Trophoblast cell (in vitro differentiated cells and primary cell): ENCODE data around the gene FGGY.
A peak's percentile ranks its signal among the peaks of the same experiment; 100 is the strongest.

Experiments
- DNase-seq, 2 donors: peaks; one replicate each; pipeline ENCODE4 v3.0.0-alpha.2; 2016
- H2AFZ ChIP-seq: 2 replicates; pipeline ENCODE4 v1.6.1; 2013; ENCODE audit warnings: low read length, moderate library complexity, mild to moderate bottlenecking; ENCODE audit not compliant: insufficient read depth, poor library complexity
- H2AK5ac ChIP-seq: 2 replicates; pipeline ENCODE4 v1.6.1; 2013; ENCODE audit warnings: mild to moderate bottlenecking, low read length
- H2BK120ac ChIP-seq: 2 replicates; pipeline ENCODE4 v1.6.1; 2013; ENCODE audit warnings: low read length, mild to moderate bottlenecking, moderate library complexity; ENCODE audit not compliant: insufficient read depth, poor library complexity
- H2BK12ac ChIP-seq: 2 replicates; pipeline ENCODE4 v1.6.1; 2013; ENCODE audit warnings: mild to moderate bottlenecking, low read length, moderate library complexity
- H2BK5ac ChIP-seq: 2 replicates; pipeline ENCODE4 v1.6.1; 2013; ENCODE audit warnings: low read length, low read depth, moderate library complexity, mild to moderate bottlenecking; ENCODE audit not compliant: poor library complexity
- H3K14ac ChIP-seq: 2 replicates; pipeline ENCODE4 v1.6.1; 2013; ENCODE audit warnings: mild to moderate bottlenecking, low read length
- H3K18ac ChIP-seq: 2 replicates; pipeline ENCODE4 v1.6.1; 2013; ENCODE audit warnings: mild to moderate bottlenecking, low read length
- H3K23ac ChIP-seq: 2 replicates; pipeline ENCODE4 v1.6.1; 2013; ENCODE audit warnings: low read length
- H3K27ac ChIP-seq: 2 replicates; pipeline ENCODE4 v1.5.1; 2013; ENCODE audit warnings: low read depth, mild to moderate bottlenecking, inconsistent platforms, low read length, moderate library complexity
- H3K27me3 ChIP-seq: 2 replicates; pipeline ENCODE4 v1.6.1; 2013; ENCODE audit warnings: inconsistent platforms, mild to moderate bottlenecking, low read length, moderate library complexity; ENCODE audit not compliant: insufficient read depth
- H3K36me3 ChIP-seq, 2 experiments: 1 replicate in 1 of 2; 2 replicates in 1 of 2; pipeline ENCODE4 v1.6.1; 2013; ENCODE audit warnings: low read length in 2 of 2, mild to moderate bottlenecking in 2 of 2, moderate library complexity in 1 of 2; ENCODE audit not compliant: insufficient read depth in 2 of 2, control insufficient read depth in 1 of 2
- H3K4ac ChIP-seq: 2 replicates; pipeline ENCODE4 v1.6.1; 2013; ENCODE audit warnings: low read depth, mild to moderate bottlenecking, low read length, moderate library complexity
- H3K4me1 ChIP-seq, 2 experiments: 1 replicate in 1 of 2; 2 replicates in 1 of 2; pipeline ENCODE4 v1.6.1; 2013; ENCODE audit warnings: low read length in 2 of 2, mild to moderate bottlenecking in 2 of 2, moderate library complexity in 1 of 2; ENCODE audit not compliant: insufficient read depth in 2 of 2, control insufficient read depth in 1 of 2
- H3K4me2 ChIP-seq: 2 replicates; pipeline ENCODE4 v1.6.1; 2013; ENCODE audit warnings: inconsistent platforms, mild to moderate bottlenecking, low read length, moderate library complexity
- H3K4me3 ChIP-seq: 2 replicates; pipeline ENCODE4 v1.5.1; 2013; ENCODE audit warnings: mild to moderate bottlenecking, low read depth, low read length, inconsistent platforms
- H3K79me1 ChIP-seq: one replicate; pipeline ENCODE4 v1.6.1; 2013; ENCODE audit warnings: low read length
- H3K79me2 ChIP-seq: 2 replicates; pipeline ENCODE4 v1.6.1; 2013; ENCODE audit warnings: low read length, mild to moderate bottlenecking; ENCODE audit not compliant: control insufficient read depth, insufficient read depth, poor library complexity
- H3K9ac ChIP-seq: 2 replicates; pipeline ENCODE4 v1.6.1; 2013; ENCODE audit warnings: mild to moderate bottlenecking, low read length
- H3K9me3 ChIP-seq: 2 replicates; pipeline ENCODE4 v1.6.1; 2013; ENCODE audit warnings: low read depth, mild to moderate bottlenecking, control low read depth, inconsistent platforms, low read length; ENCODE audit not compliant: insufficient read depth
- H4K12ac ChIP-seq: 2 replicates; pipeline ENCODE4 v1.6.1; 2013; ENCODE audit warnings: low read depth, mild to moderate bottlenecking, low read length, moderate library complexity
- H4K8ac ChIP-seq: 2 replicates; pipeline ENCODE4 v1.6.1; 2013; ENCODE audit warnings: low read depth, mild to moderate bottlenecking, low read length, moderate library complexity
- H4K91ac ChIP-seq: one replicate; pipeline ENCODE4 v1.6.1; 2013; ENCODE audit warnings: low read depth, mild to moderate bottlenecking, low read length, moderate library complexity
- WGBS: extraction: QIAGEN DNeasy Blood & Tissue Kit; methylation state at CpG from one replicate; pipeline ENCODE4 v1.1.7; 2013; ENCODE audit warnings: missing lambda C conversion rate; ENCODE audit not compliant: insufficient read length, insufficient coverage; ENCODE audit errors: extremely low coverage; 5-methylcytosine and 5-hydroxymethylcytosine counted together

The FGGY gene

DNA sequence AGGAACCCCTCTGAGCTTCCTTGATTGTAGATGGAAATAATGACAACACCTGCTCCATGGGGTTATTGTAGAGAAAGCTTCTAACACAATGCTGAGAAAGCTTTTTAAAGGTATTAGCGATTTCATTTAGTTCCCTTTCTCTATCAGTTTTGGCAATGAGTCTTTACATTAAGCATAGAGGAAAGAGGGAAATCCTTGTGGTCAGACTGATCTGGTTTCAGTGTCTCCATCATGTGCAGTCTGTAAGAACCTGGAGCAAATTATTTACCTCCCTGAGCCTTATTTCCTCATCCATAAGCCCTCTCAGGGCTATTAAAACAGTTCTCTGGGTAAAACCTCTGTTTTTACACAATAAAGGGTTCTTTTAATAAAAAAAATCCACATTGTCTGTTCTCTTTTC is 87.5 kb downstream of the FGGY start:
- Histone ChIP-seq H3K4ac (no peak overlapping the region), H3K14ac (no peak overlapping the region), H4K8ac (no peak overlapping the region), H3K18ac (no peak overlapping the region), H3K79me1 (no peaks in the 10 kb centered on the region), H3K4me2 (no peak overlapping the region), H2BK12ac (no peak overlapping the region), H3K9me3 (no peaks in the 10 kb centered on the region), H3K23ac (no peak overlapping the region), H3K4me1 (peaks cover 0 to 2% of the 10 kb centered on the region in 2 experiments), H3K79me2 (no peaks in the 10 kb centered on the region), H3K36me3 (no peaks in the 10 kb centered on the region), H2AK5ac (no peak overlapping the region), H4K91ac (no peak overlapping the region), H4K12ac (no peak overlapping the region), H3K4me3 (no peak overlapping the region), H3K9ac (no peak overlapping the region), H2BK5ac (no peak overlapping the region), H3K27ac (no peak overlapping the region), H3K27me3 (no peaks in the 10 kb centered on the region), H2BK120ac (no peak overlapping the region), H2AFZ (no peak overlapping the region)
- DNase-seq = no peak
- no CpG with 5 or more reads among the region's 1 CpG for WGBS

DNA sequence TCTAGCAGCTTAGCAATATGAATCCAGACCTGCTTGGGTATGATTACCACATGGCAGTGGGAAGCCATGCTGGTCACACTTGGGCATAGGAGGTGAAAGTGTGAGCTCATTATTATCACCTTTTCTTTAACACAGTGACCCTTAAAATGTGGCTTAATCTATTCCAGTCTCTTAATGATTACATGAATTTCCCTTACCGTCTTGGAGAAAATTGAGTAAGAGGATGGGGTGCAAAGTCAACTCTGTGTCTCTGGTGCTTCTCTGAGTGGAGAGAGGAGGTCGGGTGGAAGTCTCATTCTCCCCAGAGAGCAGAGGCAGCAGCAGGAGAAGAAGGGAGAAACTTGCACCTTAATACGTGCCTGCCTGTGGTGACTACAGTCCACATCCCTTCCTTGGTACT is 91.3 kb downstream of the FGGY start:
- no CpG with 5 or more reads among the region's 3 CpGs for WGBS
- H2BK120ac ChIP-seq = no peak overlapping the region

DNA sequence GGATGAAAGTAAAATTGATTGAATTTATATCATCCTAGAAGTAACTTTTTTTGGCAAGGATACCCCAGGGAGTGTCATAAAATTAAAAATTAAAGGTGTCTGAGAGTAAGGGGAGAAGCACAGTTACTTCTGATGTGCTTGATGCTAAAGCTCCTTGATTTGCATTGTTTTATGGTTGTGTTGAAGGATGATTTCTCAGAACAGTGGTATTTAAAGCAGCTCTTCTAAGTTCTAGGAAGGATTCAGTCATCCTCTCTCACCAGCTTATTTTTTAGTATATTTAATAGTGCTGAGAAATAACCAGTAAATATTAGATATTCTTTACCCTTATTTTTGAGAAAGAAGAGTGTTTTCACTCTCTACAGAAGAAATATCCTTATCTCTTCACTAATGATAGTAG is 93.0 kb downstream of the FGGY start:
- Histone ChIP-seq H2BK12ac (no peak overlapping the region), H3K4me1 (peaks cover 0 to 2% of the 10 kb centered on the region in 2 experiments), H4K8ac (no peak overlapping the region), H3K4ac (no peak overlapping the region), H2BK120ac (no peak overlapping the region), H2AK5ac (no peak overlapping the region), H4K91ac (no peak overlapping the region), H3K79me2 (no peaks in the 10 kb centered on the region), H3K4me2 (no peak overlapping the region), H4K12ac (no peak overlapping the region), H3K18ac (no peak overlapping the region), H3K9ac (no peak overlapping the region), H3K27ac (no peak overlapping the region), H3K14ac (no peak overlapping the region), H3K4me3 (no peak overlapping the region), H3K9me3 (no peaks in the 10 kb centered on the region), H2AFZ (no peak overlapping the region), H3K27me3 (no peaks in the 10 kb centered on the region), H3K79me1 (peaks cover 10% of the 10 kb centered on the region), H2BK5ac (no peak overlapping the region), H3K23ac (no peak overlapping the region), H3K36me3 (no peaks in the 10 kb centered on the region)
- DNase-seq = no peak

More for the DNA sequence above, 91.3 kb downstream of the FGGY start:
- H3K18ac ChIP-seq = no peak overlapping the region
- H3K23ac ChIP-seq = no peak overlapping the region
- no peaks in the 10 kb centered on the region for H3K27me3 ChIP-seq
- no peaks in the 10 kb centered on the region for H3K4me1 ChIP-seq
- no peak overlapping the region for H3K4me2 ChIP-seq
- no peak overlapping the region for H3K4me3 ChIP-seq
- no peaks in the 10 kb centered on the region for H3K36me3 ChIP-seq
- peaks cover 5% of the 10 kb centered on the region for H3K79me1 ChIP-seq
- H3K79me2 ChIP-seq = no peaks in the 10 kb centered on the region
- no peak overlapping the region for H3K4ac ChIP-seq
- H4K8ac ChIP-seq = no peak overlapping the region
- no peak overlapping the region for H2BK5ac ChIP-seq
- DNase-seq = no peak
- H3K27ac ChIP-seq = no peak overlapping the region
- H4K12ac ChIP-seq = no peak overlapping the region
- peak overlapping the region; percentile 36 for H2BK12ac ChIP-seq
- H3K9me3 ChIP-seq = no peaks in the 10 kb centered on the region
- peak overlapping the region; percentile 70 for H2AK5ac ChIP-seq
- no peak overlapping the region for H3K9ac ChIP-seq
- peak overlapping the region; percentile 33 for H4K91ac ChIP-seq
- no peak overlapping the region for H2AFZ ChIP-seq
- H3K14ac ChIP-seq = no peak overlapping the region

DNA sequence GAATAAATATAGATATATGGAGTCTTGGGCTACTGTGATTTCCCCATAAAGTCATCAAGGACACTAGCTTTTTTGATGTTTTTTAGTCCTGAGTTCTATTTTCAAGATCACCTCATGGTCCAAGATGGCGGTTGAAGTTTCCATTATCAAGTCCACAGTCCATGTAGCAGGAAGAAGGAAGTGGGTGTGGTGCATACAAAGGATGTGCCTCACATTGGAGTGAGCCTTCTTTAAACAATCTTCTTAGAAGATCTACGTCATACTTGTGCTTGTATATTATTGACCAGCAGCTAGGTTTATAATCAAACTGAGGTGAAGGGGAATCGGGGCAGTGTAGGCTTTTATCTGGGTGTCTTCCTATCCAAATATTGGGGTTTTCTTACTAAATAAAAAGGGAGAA is 93.4 kb downstream of the FGGY start:
- Histone ChIP-seq H3K79me2 (no peaks in the 10 kb centered on the region), H2BK5ac (no peak overlapping the region), H2AK5ac (no peak overlapping the region), H3K9ac (no peak overlapping the region), H3K4me3 (no peak overlapping the region), H3K27ac (no peak overlapping the region), H3K36me3 (no peaks in the 10 kb centered on the region), H3K9me3 (no peaks in the 10 kb centered on the region), H2BK12ac (no peak overlapping the region), H3K23ac (no peak overlapping the region), H3K4me2 (no peak overlapping the region), H3K14ac (no peak overlapping the region), H3K27me3 (no peaks in the 10 kb centered on the region), H4K8ac (no peak overlapping the region), H2BK120ac (no peak overlapping the region), H4K91ac (no peak overlapping the region), H3K4ac (no peak overlapping the region), H3K18ac (no peak overlapping the region), H3K79me1 (peaks cover 10% of the 10 kb centered on the region), H2AFZ (no peak overlapping the region), H4K12ac (no peak overlapping the region), H3K4me1 (peaks cover 0 to 2% of the 10 kb centered on the region in 2 experiments)
- no CpG with 5 or more reads among the region's 3 CpGs for WGBS
- no peak for DNase-seq
